ENCODE data around the gene MINAR1.

The MINAR1 gene

GRCh38 chr15:79401301-79401700 is 30.8 kb upstream of the MINAR1 start:
- no peak overlapping the region for H3K4me3 ChIP-seq (ENCODE audit: low read length)
- TF ChIP-seq CTCF (conservative IDR thresholded peaks at IDR 0.05; ENCODE audit: low read depth, low read length) = no peak
- no peak for DNase-seq (ENCODE audit: low read depth)

GRCh38 chr15:79402136-79402535 is 30.0 kb upstream of the MINAR1 start:
- no peak for DNase-seq (ENCODE audit: low read depth)
- TF ChIP-seq CTCF (conservative IDR thresholded peaks at IDR 0.05; ENCODE audit: low read depth, low read length) = no peak
- no peak overlapping the region for H3K4me3 ChIP-seq (ENCODE audit: low read length)

GRCh38 chr15:79403501-79403900 is 28.6 kb upstream of the MINAR1 start:
- TF ChIP-seq CTCF (conservative IDR thresholded peaks at IDR 0.05; ENCODE audit: low read depth, low read length) = no peak
- H3K4me3 ChIP-seq (ENCODE audit: low read length) = no peak overlapping the region
- DNase-seq (ENCODE audit: low read depth) = no peak

GRCh38 chr15:79406210-79406609 is 25.9 kb upstream of the MINAR1 start:
- no peak for DNase-seq (ENCODE audit: low read depth)
- no peak overlapping the region for H3K4me3 ChIP-seq (ENCODE audit: low read length)
- no peak for TF ChIP-seq CTCF (conservative IDR thresholded peaks at IDR 0.05; ENCODE audit: low read depth, low read length)

- no peak for TF ChIP-seq CTCF (conservative IDR thresholded peaks at IDR 0.05; ENCODE audit: low read depth, low read length)
- DNase-seq (ENCODE audit: low read depth) = peak; percentile 17
- no peak overlapping the region for H3K4me3 ChIP-seq (ENCODE audit: low read length)
These were observed 24.1 kb upstream of the MINAR1 start for GRCh38 chr15:79408041-79408440.

GRCh38 chr15:79410237-79410636 is 21.9 kb upstream of the MINAR1 start:
- TF ChIP-seq CTCF (conservative IDR thresholded peaks at IDR 0.05; ENCODE audit: low read depth, low read length) = no peak
- no peak for DNase-seq (ENCODE audit: low read depth)
- H3K4me3 ChIP-seq (ENCODE audit: low read length) = no peak overlapping the region

- no peak overlapping the region for H3K4me3 ChIP-seq (ENCODE audit: low read length)
- TF ChIP-seq CTCF (conservative IDR thresholded peaks at IDR 0.05; ENCODE audit: low read depth, low read length) = no peak
- no peak for DNase-seq (ENCODE audit: low read depth)
These were observed 20.1 kb upstream of the MINAR1 start for GRCh38 chr15:79412010-79412409.

All from retinal pigment epithelial cell (primary cell).